ENCODE data around the gene KLHL30.
"Not testable (repeated sequence)": the region's sequence is repeated elsewhere in the genome, so short reads cannot be mapped to it uniquely, and the experiment has no call there.

KLHL30 gene

GRCh38 chr2:238101891-238102841, 36.3 kb upstream of the KLHL30 start:
- no peak for DNase-seq (ENCODE audit: low read depth, low spot score)

GRCh38 chr2:238102865-238103264, 35.6 kb upstream of the KLHL30 start:
- no peak for DNase-seq (ENCODE audit: low read depth, low spot score)

GRCh38 chr2:238103465-238104225, 34.8 kb upstream of the KLHL30 start:
- DNase-seq (ENCODE audit: low read depth, low spot score): no peak

GRCh38 chr2:238104226-238104690, 34.2 kb upstream of the KLHL30 start:
- no peak for DNase-seq (ENCODE audit: low read depth, low spot score)

- DNase-seq (ENCODE audit: low read depth, low spot score): no peak
Measured at GRCh38 chr2:238104691-238105371, 33.6 kb upstream of the KLHL30 start.

- DNase-seq (ENCODE audit: low read depth, low spot score): no peak
Measured at GRCh38 chr2:238105506-238106338, 32.7 kb upstream of the KLHL30 start.

- DNase-seq (ENCODE audit: low read depth, low spot score): no peak
Measured at GRCh38 chr2:238106339-238106697, 32.1 kb upstream of the KLHL30 start.

GRCh38 chr2:238106698-238107524, 31.6 kb upstream of the KLHL30 start:
- DNase-seq (ENCODE audit: low read depth, low spot score): peak; percentile 33

GRCh38 chr2:238107525-238108422, 30.7 kb upstream of the KLHL30 start:
- DNase-seq (ENCODE audit: low read depth, low spot score): no peak

- DNase-seq (ENCODE audit: low read depth, low spot score): no peak
Measured at GRCh38 chr2:238108423-238109183, 29.9 kb upstream of the KLHL30 start.

GRCh38 chr2:238113611-238114010, 24.9 kb upstream of the KLHL30 start:
- DNase-seq (ENCODE audit: low read depth, low spot score): no peak

- DNase-seq (ENCODE audit: low read depth, low spot score): no peak
Measured at GRCh38 chr2:238114331-238114841, 24.1 kb upstream of the KLHL30 start.

GRCh38 chr2:238114851-238115660, 23.4 kb upstream of the KLHL30 start:
- no peak for DNase-seq (ENCODE audit: low read depth, low spot score)

- DNase-seq (ENCODE audit: low read depth, low spot score): not testable (repeated sequence)
Measured at GRCh38 chr2:238115709-238116108, 22.8 kb upstream of the KLHL30 start.

GRCh38 chr2:238116298-238117198, 21.9 kb upstream of the KLHL30 start:
- no peak for DNase-seq (ENCODE audit: low read depth, low spot score)
